GM12878 (cell line): ENCODE data around the gene IL21. TPM values are rescaled to one million over a fixed set of nuclear protein-coding genes. Genes with fewer than 3 reads are reported as not detected.

ENCODE experiments used
- ATAC-seq: fragments of 200-7000 bp; cut with Tn5 transposase; 3 replicates; pipeline ENCODE4 v1.9.1; 2020; ENCODE audit warnings: mild to moderate bottlenecking, moderate library complexity
- BruUV-seq: library from RNA; stranded (reverse); fragments of 400-500 nt; replicated peaks from 2 replicates; lab custom pipeline; 2021; lab: Mats Ljungman, UMichigan
- CTCF ChIA-PET: fragments of 300-600 bp; sonication (Branson Sonifier 250); formaldehyde crosslinking; extraction: SDS; loops from one replicate; lab custom pipeline; 2021; ENCODE audit warnings: inconsistent platforms; lab: Yijun Ruan, JAX
- POLR2A ChIA-PET: fragments of 350-600 bp; formaldehyde crosslinking; extraction: SDS; loops from one replicate; lab custom pipeline; 2021; ENCODE audit warnings: inconsistent platforms; lab: Charles Lee
- RAD21 ChIA-PET: fragments of 300-600 bp; sonication (Branson Sonifier 250); formaldehyde crosslinking; loops from one replicate; lab custom pipeline; 2023; ENCODE audit warnings: antibody characterized with exemption; ENCODE audit not compliant: unreplicated experiment; lab: Charles Lee
- SMC1A ChIA-PET: fragments of 300-600 bp; sonication (Branson Sonifier 250); formaldehyde crosslinking; loops from one replicate; lab custom pipeline; 2023; ENCODE audit not compliant: unreplicated experiment, uncharacterized antibody; lab: Charles Lee
- DNase-seq: peaks from one replicate; pipeline ENCODE4 v3.0.0-alpha.2; 2011; ENCODE audit warnings: low read depth, low spot score
- FAIRE-seq: peaks from 3 replicates; lab custom pipeline; 2011; peaks lifted over from hg19 to GRCh38; lab: Jason Lieb, UNC
- H2AFZ ChIP-seq: 2 replicates; pipeline ENCODE4 v1.6.0; 2011; ENCODE audit warnings: low read depth, low read length, control low read depth; ENCODE audit not compliant: control insufficient read depth
- H3K27ac ChIP-seq: 2 replicates; pipeline ENCODE4 v1.5.1; 2011; ENCODE audit warnings: control low read depth; ENCODE audit not compliant: control insufficient read depth, insufficient read depth
- H3K27me3 ChIP-seq, 2 experiments: replicated peaks in 1 of 2; 2 replicates each; pipeline versions ENCODE4 v1.6.0 to v1.6.1; 2011; ENCODE audit warnings: low read length in 1 of 2; ENCODE audit not compliant: control insufficient read depth in 2 of 2, insufficient read depth in 2 of 2
- H3K36me3 ChIP-seq, 2 experiments: 2 replicates each; pipeline ENCODE4 v1.5.1; 2011; ENCODE audit warnings: low read length in 1 of 2; ENCODE audit not compliant: control insufficient read depth in 2 of 2, insufficient read depth in 2 of 2
- H3K4me1 ChIP-seq: 2 replicates; pipeline ENCODE4 v1.6.1; 2011; ENCODE audit warnings: mild to moderate bottlenecking, low read length, moderate library complexity, mixed read lengths; ENCODE audit not compliant: control insufficient read depth, insufficient read depth
- H3K4me2 ChIP-seq: 2 replicates; pipeline ENCODE4 v1.6.0; 2011; ENCODE audit warnings: control low read depth; ENCODE audit not compliant: control insufficient read depth, insufficient read depth
- H3K4me3 ChIP-seq: fragments of 200-600 bp; sonication (generic); 2 replicates; pipeline ENCODE4 v1.5.1; 2016
- H3K79me2 ChIP-seq: 2 replicates; pipeline ENCODE4 v1.6.0; 2011; ENCODE audit warnings: low read length; ENCODE audit not compliant: control insufficient read depth, insufficient read depth
- H3K9ac ChIP-seq: 2 replicates; pipeline ENCODE4 v1.8.0; 2011; ENCODE audit warnings: low read length, control low read depth, mixed read lengths; ENCODE audit not compliant: control insufficient read depth, insufficient read depth
- H3K9me3 ChIP-seq: replicated peaks from 3 replicates; pipeline ENCODE4 v1.5.1; 2011; ENCODE audit warnings: mild to moderate bottlenecking, low read length; ENCODE audit not compliant: control insufficient read depth, insufficient read depth
- H4K20me1 ChIP-seq: 2 replicates; pipeline ENCODE4 v1.6.0; 2011; ENCODE audit not compliant: control insufficient read depth, insufficient read depth
- BMI1 ChIP-seq: fragments of 450-650 bp; IDR thresholded peaks from 2 replicates; pipeline ENCODE4 v1.6.1; 2016; ENCODE audit warnings: mild to moderate bottlenecking, moderate library complexity, borderline replicate concordance
- BRCA1 ChIP-seq: IDR thresholded peaks from 2 replicates; pipeline ENCODE4 v1.6.1; 2011; ENCODE audit warnings: low read depth, low read length, improper control_type of control experiment
- CBX5 ChIP-seq: sonication (generic); IDR thresholded peaks from 2 replicates; pipeline ENCODE4 v1.6.1; 2016; ENCODE audit warnings: low read depth, moderate library complexity, mild to moderate bottlenecking, inconsistent platforms
- CEBPB ChIP-seq, 2 experiments: fragments of 150-350 bp in 1 of 2; IDR thresholded peaks; 2 replicates each; pipeline ENCODE4 v1.6.1; 2012 to 2014; ENCODE audit warnings: low read depth in 2 of 2, low read length in 2 of 2, borderline replicate concordance in 1 of 2, inconsistent platforms in 1 of 2
- CHD1 ChIP-seq: IDR thresholded peaks from 2 replicates; pipeline ENCODE4 v1.6.1; 2012; ENCODE audit warnings: low read depth, low read length, improper control_type of control experiment
- CHD4 ChIP-seq: fragments of 200-600 bp; sonication (generic); IDR thresholded peaks from 2 replicates; pipeline ENCODE4 v1.6.1; 2016; ENCODE audit warnings: mild to moderate bottlenecking
- EZH2 ChIP-seq: IDR thresholded peaks from 2 replicates; pipeline ENCODE4 v1.6.1; 2012; ENCODE audit warnings: low read depth, mild to moderate bottlenecking, control low read depth, inconsistent platforms, low read length, borderline replicate concordance; ENCODE audit not compliant: control insufficient read depth
- HDAC2 ChIP-seq: fragments of 200-600 bp; sonication (generic); IDR thresholded peaks from 2 replicates; pipeline ENCODE4 v1.6.1; 2017
- MYC ChIP-seq: IDR thresholded peaks from 2 replicates; pipeline ENCODE4 v1.6.1; 2011; ENCODE audit warnings: mild to moderate bottlenecking, low read length, moderate library complexity, inconsistent platforms; ENCODE audit not compliant: insufficient read depth, insufficient replicate concordance, insufficient read length, severe bottlenecking
- NR2F1 ChIP-seq: fragments of 450-650 bp; conservative IDR thresholded peaks from 2 replicates; pipeline ENCODE4 v1.6.1; 2017; ENCODE audit warnings: mild to moderate bottlenecking
- PAX8 ChIP-seq: fragments of 450-650 bp; IDR thresholded peaks from 2 replicates; pipeline ENCODE4 v1.6.1; 2017; ENCODE audit warnings: mild to moderate bottlenecking, moderate library complexity
- POLR2AphosphoS5 ChIP-seq: IDR thresholded peaks from 2 replicates; pipeline ENCODE4 v1.6.1; 2011; ENCODE audit warnings: mild to moderate bottlenecking, low read length, inconsistent platforms
- SMAD1 ChIP-seq: fragments of 450-650 bp; IDR thresholded peaks from 2 replicates; pipeline ENCODE4 v1.6.1; 2018; ENCODE audit warnings: mild to moderate bottlenecking, low read depth; ENCODE audit not compliant: partially characterized antibody
- SMARCA5 ChIP-seq: fragments of 450-650 bp; IDR thresholded peaks from 2 replicates; pipeline ENCODE4 v1.6.1; 2017; ENCODE audit warnings: mild to moderate bottlenecking
- SREBF2 ChIP-seq: IDR thresholded peaks from 2 replicates; pipeline ENCODE4 v1.6.1; 2012; ENCODE audit warnings: mild to moderate bottlenecking, low read length
- SUPT20H ChIP-seq: IDR thresholded peaks from 2 replicates; pipeline ENCODE4 v1.6.1; 2011; ENCODE audit warnings: low read depth, mild to moderate bottlenecking, low read length, moderate library complexity, borderline replicate concordance; ENCODE audit not compliant: control insufficient read depth
- ZNF274 ChIP-seq: IDR thresholded peaks from one replicate; pipeline ENCODE4 v1.8.0; 2011; ENCODE audit not compliant: insufficient read length, insufficient read depth
- WGBS: methylation state at CpG from one replicate; pipeline ENCODE4 v1.1.6; 2016; ENCODE audit warnings: low lambda C conversion rate; ENCODE audit not compliant: insufficient replicate concordance, insufficient coverage; ENCODE audit errors: missing lambda C conversion rate; 5-methylcytosine and 5-hydroxymethylcytosine counted together
- in situ Hi-C: fragments of 300-500 bp; cut with MboI; formaldehyde crosslinking; loops from 9 replicates; pipeline ENCODE4 v1.14.3; 2018; ENCODE audit warnings: mixed read lengths
- intact Hi-C: fragments of 100-400 bp; cut with micrococcal nuclease; formaldehyde crosslinking; loops from one replicate; pipeline ENCODE4 v1.14.2; 2022; ENCODE audit not compliant: unreplicated experiment
- polyA plus RNA-seq, 11 experiments: library from polyadenylated mRNA; depleted of rRNA in 4 of 11; unstranded in 6 of 11; stranded (reverse) in 5 of 11; fragments of >200 nt; fragmentation: Nextera tagmentation in 4 of 11; fragmentation: Illumina TruSeq in 1 of 11; extraction: Ambion mirVana in 4 of 11; extraction: Trizol in 1 of 11; gene quantifications; 1 replicate in 1 of 11; 2 replicates in 10 of 11; pipeline versions ENCODE4 v1.2.1 to v1.2.3, GENCODE V29; 2011 to 2016; ENCODE audit warnings: inconsistent platforms in 2 of 11, missing spikeins in 2 of 11, low read depth in 1 of 11
- total RNA-seq, 4 experiments: library from RNA; depleted of rRNA in 3 of 4; stranded (reverse); fragments of >200 nt in 3 of 4; fragmentation: Illumina TruSeq in 1 of 4; extraction: Trizol in 1 of 4; gene quantifications; 2 replicates each; pipeline versions ENCODE4 v1.2.1 to v1.2.3, GENCODE V29; 2013 to 2021
- TF ChIP-seq, protein P1 (sequence below): IDR thresholded peaks from 2 replicates; pipeline ENCODE4 v1.6.1; 2011; ENCODE audit warnings: borderline replicate concordance, low read depth, mild to moderate bottlenecking, moderate library complexity, mixed read lengths, low read length; ENCODE audit not compliant: insufficient read depth; ENCODE audit errors: extremely low read length

Gene IL21
- total and polyA plus RNA-seq, 10 of the 15 experiments (the other 5 are each of a cell fraction or from before 2014, with no cell fraction given): not detected

DNA sequence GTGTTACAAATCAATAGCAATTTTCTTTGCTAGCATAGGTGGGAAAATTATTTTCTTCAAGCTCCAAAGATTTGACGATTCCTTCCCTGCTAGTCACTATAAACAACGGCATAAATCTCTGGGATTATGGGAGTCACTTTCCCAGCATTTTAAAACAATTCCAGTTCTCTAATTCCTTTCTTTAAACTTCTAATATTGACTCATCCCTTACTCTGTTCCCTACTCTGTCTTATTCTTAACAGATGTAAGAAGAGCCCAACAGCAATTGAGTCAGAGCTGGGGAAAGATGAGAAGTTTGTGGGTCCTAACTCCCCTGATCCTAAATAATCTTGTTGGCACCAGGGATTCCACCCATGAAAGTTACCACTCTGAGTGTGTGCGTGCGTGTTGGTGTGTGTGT, 47.4 kb upstream of the IL21 start (continued):
- TF ChIP-seq SMAD1: no peak

DNA sequence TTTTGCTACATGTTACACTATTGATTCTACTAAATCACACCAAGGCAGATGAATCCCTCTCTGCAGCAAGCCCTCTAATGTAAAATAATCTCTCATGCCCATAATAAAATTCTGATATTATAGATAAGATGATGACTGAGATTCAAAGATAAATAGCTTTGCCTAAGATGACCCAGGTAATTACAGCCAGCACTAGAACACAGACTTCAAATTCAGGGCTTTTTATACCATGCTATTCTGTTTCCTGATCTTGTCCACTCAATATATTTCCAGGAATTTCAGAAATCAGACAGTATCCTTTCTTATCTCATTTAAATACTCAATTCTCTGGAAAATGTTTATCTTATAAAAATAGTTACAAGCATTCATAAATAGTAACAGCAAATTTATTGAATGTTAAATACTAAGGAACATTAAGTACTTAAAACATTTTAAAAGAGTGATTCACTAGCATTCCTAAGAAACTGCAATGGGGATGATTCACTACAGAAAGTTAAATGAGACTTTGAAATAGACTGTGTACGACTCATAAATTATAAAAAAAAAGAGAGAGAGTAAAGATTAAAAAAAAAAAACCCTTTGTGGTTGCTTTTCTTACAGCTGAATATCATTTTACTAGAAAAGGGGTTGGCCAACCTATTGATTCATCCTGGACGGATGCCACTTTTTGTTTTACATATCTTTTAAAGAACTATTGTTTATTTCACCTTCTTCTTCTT, 45.8 kb upstream of the IL21 start:
- WGBS: 0% methylated on average over 2 of the region's 2 CpGs
- POLR2A ChIA-PET: no interaction called here
- intact Hi-C loops (no loop called here), in situ Hi-C loops (no loop called here)
- no TSS peak for BruUV-seq
- no peak overlapping the region for H3K9ac ChIP-seq
- H3K4me2 ChIP-seq: no peak overlapping the region
- no peaks in the 10 kb centered on the region for H4K20me1 ChIP-seq
- H3K27me3 ChIP-seq: no peaks in the 10 kb centered on the region; a peak in 1 of 4 replicates
- H3K27ac ChIP-seq: no peak overlapping the region
- SMC1A ChIA-PET: no interaction called here
- H3K79me2 ChIP-seq: no peaks in the 10 kb centered on the region
- H3K4me3 ChIP-seq: no peak overlapping the region
- FAIRE-seq (no peak), ATAC-seq (no peak), DNase-seq (no peak)
- H2AFZ ChIP-seq: no peak overlapping the region
- CTCF ChIA-PET: no interaction called here
- H3K9me3 ChIP-seq: no peaks in the 10 kb centered on the region; the same call in 2 of the 3 replicates
- no peaks in the 10 kb centered on the region for H3K36me3 ChIP-seq
- H3K4me1 ChIP-seq: no peaks in the 10 kb centered on the region
- RAD21 ChIA-PET: no interaction called here
- TF ChIP-seq POLR2AphosphoS5: no peak
- TF ChIP-seq CHD1: no peak
- TF ChIP-seq SREBF2: no peak
- TF ChIP-seq SUPT20H: no peak
- TF ChIP-seq EZH2: no peak
- TF ChIP-seq NR2F1: no peak
- no peak for TF ChIP-seq HDAC2
- TF ChIP-seq PAX8: no peak
- no peak for TF ChIP-seq SMARCA5
- no peak for TF ChIP-seq ZNF274
- no peak for TF ChIP-seq BMI1
- TF ChIP-seq MYC: no peak
- no peak for TF ChIP-seq CEBPB (IDR thresholded peaks at IDR 0.05; ENCODE audit: borderline replicate concordance in 1 of 2, low read depth in 2 of 2, low read length in 2 of 2)
- no peak for TF ChIP-seq CBX5
- TF ChIP-seq, protein P1, sequence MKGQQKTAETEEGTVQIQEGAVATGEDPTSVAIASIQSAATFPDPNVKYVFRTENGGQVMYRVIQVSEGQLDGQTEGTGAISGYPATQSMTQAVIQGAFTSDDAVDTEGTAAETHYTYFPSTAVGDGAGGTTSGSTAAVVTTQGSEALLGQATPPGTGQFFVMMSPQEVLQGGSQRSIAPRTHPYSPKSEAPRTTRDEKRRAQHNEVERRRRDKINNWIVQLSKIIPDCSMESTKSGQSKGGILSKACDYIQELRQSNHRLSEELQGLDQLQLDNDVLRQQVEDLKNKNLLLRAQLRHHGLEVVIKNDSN: no peak
- no peak for TF ChIP-seq CHD4
- TF ChIP-seq BRCA1: no peak
